Measurements from ENCODE around the gene CHCHD4.

- TF ChIP-seq, protein P1, sequence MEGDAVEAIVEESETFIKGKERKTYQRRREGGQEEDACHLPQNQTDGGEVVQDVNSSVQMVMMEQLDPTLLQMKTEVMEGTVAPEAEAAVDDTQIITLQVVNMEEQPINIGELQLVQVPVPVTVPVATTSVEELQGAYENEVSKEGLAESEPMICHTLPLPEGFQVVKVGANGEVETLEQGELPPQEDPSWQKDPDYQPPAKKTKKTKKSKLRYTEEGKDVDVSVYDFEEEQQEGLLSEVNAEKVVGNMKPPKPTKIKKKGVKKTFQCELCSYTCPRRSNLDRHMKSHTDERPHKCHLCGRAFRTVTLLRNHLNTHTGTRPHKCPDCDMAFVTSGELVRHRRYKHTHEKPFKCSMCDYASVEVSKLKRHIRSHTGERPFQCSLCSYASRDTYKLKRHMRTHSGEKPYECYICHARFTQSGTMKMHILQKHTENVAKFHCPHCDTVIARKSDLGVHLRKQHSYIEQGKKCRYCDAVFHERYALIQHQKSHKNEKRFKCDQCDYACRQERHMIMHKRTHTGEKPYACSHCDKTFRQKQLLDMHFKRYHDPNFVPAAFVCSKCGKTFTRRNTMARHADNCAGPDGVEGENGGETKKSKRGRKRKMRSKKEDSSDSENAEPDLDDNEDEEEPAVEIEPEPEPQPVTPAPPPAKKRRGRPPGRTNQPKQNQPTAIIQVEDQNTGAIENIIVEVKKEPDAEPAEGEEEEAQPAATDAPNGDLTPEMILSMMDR (IDR thresholded peaks at IDR 0.05; ENCODE audit: insufficient read depth, low read length), result no peak
- TF ChIP-seq POLR2AphosphoS5 (IDR thresholded peaks at IDR 0.05; ENCODE audit: low read depth) (no peak), SPI1 (IDR thresholded peaks at IDR 0.05; ENCODE audit: borderline replicate concordance, low read depth) (no peak)
- TF ChIP-seq, protein P2, sequence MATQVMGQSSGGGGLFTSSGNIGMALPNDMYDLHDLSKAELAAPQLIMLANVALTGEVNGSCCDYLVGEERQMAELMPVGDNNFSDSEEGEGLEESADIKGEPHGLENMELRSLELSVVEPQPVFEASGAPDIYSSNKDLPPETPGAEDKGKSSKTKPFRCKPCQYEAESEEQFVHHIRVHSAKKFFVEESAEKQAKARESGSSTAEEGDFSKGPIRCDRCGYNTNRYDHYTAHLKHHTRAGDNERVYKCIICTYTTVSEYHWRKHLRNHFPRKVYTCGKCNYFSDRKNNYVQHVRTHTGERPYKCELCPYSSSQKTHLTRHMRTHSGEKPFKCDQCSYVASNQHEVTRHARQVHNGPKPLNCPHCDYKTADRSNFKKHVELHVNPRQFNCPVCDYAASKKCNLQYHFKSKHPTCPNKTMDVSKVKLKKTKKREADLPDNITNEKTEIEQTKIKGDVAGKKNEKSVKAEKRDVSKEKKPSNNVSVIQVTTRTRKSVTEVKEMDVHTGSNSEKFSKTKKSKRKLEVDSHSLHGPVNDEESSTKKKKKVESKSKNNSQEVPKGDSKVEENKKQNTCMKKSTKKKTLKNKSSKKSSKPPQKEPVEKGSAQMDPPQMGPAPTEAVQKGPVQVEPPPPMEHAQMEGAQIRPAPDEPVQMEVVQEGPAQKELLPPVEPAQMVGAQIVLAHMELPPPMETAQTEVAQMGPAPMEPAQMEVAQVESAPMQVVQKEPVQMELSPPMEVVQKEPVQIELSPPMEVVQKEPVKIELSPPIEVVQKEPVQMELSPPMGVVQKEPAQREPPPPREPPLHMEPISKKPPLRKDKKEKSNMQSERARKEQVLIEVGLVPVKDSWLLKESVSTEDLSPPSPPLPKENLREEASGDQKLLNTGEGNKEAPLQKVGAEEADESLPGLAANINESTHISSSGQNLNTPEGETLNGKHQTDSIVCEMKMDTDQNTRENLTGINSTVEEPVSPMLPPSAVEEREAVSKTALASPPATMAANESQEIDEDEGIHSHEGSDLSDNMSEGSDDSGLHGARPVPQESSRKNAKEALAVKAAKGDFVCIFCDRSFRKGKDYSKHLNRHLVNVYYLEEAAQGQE (IDR thresholded peaks at IDR 0.05; ENCODE audit: insufficient replicate concordance, low read depth), result no peak
Observed at GRCh38 chr3:14154276-14154675, 29.6 kb upstream of the CHCHD4 start.
